K562 (cell line): ENCODE results near the gene FITM2. TPM values are rescaled to one million over a fixed set of nuclear protein-coding genes. Genes with fewer than 3 reads are reported as not detected.
"Not testable (repeated sequence)": the region's sequence is repeated elsewhere in the genome, so short reads cannot be mapped to it uniquely, and the experiment has no call there.

Experiments
- ATAC-seq: fragments of 200-7000 bp; cut with Tn5 transposase; 3 replicates; pipeline ENCODE4 v1.9.1; 2020; ENCODE audit warnings: moderate library complexity
- BruUV-seq: library from RNA; stranded (reverse); fragments of 400-500 nt; replicated peaks from 2 replicates; lab custom pipeline; 2021; lab: Mats Ljungman, UMichigan
- CTCF ChIA-PET: fragments of 300-600 bp; formaldehyde crosslinking; extraction: SDS; loops from one replicate; lab custom pipeline; 2021; ENCODE audit warnings: low intra/inter-chr PET ratio; lab: Yijun Ruan, JAX
- POLR2A ChIA-PET: fragments of 300-600, 350-650 bp; sonication (Branson Sonifier 250); formaldehyde crosslinking; extraction: SDS; loops from one replicate; lab custom pipeline; 2021; ENCODE audit warnings: antibody characterized with exemption, inconsistent platforms; lab: Yijun Ruan, JAX
- DNase-seq, 4 experiments: peaks; one replicate each; pipeline versions ENCODE4 v3.0.0 to v3.0.0-alpha.2; 2011 to 2018; ENCODE audit warnings: low spot score in 3 of 4, mixed read lengths in 3 of 4; ENCODE audit errors: extremely low read depth in 1 of 4
- FAIRE-seq: peaks from 2 replicates; lab custom pipeline; 2011; peaks lifted over from hg19 to GRCh38; lab: Jason Lieb, UNC
- H2AFZ ChIP-seq: 2 replicates; pipeline ENCODE4 v1.6.0; 2011; ENCODE audit warnings: low read depth, low read length, control low read depth, inconsistent platforms
- H3K27ac ChIP-seq: fragments of 200-600 bp; 3 replicates; pipeline ENCODE4 v1.8.0; 2011; ENCODE audit warnings: low read depth, mild to moderate bottlenecking, control low read depth, inconsistent platforms, low read length, moderate library complexity, mixed read lengths; ENCODE audit errors: extremely low read depth
- H3K27me3 ChIP-seq, 2 experiments: fragments of 300-600 bp in 1 of 2; 2 replicates in 1 of 2; 3 replicates in 1 of 2; pipeline versions ENCODE4 v1.6.0 to v1.8.0; 2011; ENCODE audit warnings: inconsistent platforms in 2 of 2, low read length in 2 of 2, mild to moderate bottlenecking in 1 of 2, mixed read lengths in 1 of 2, moderate library complexity in 1 of 2; ENCODE audit not compliant: control insufficient read depth in 2 of 2, insufficient read depth in 2 of 2
- H3K36me3 ChIP-seq: fragments of 300-600 bp; 3 replicates; pipeline ENCODE4 v1.8.0; 2011; ENCODE audit warnings: mild to moderate bottlenecking, low read length, inconsistent platforms; ENCODE audit not compliant: control insufficient read depth, insufficient read depth
- H3K4me1 ChIP-seq, 2 experiments: fragments of 200-600 bp in 1 of 2; replicated peaks in 1 of 2; 2 replicates in 1 of 2; 3 replicates in 1 of 2; pipeline versions ENCODE4 v1.5.1 to v1.8.0; 2011; ENCODE audit warnings: inconsistent platforms in 2 of 2, low read length in 2 of 2, mild to moderate bottlenecking in 1 of 2, mixed read lengths in 1 of 2, moderate library complexity in 1 of 2; ENCODE audit not compliant: control insufficient read depth in 2 of 2, insufficient read depth in 2 of 2
- H3K4me2 ChIP-seq: 2 replicates; pipeline ENCODE4 v1.6.1; 2011; ENCODE audit warnings: low read length, control low read depth, inconsistent platforms, mixed read lengths; ENCODE audit not compliant: insufficient read depth
- H3K4me3 ChIP-seq: fragments of 200-600 bp; sonication (generic), shearing (Covaris generic); 2 replicates; pipeline ENCODE4 v1.5.1; 2016; ENCODE audit warnings: control low read depth, inconsistent platforms
- H3K79me2 ChIP-seq: fragments of 200-600 bp; 3 replicates; pipeline ENCODE4 v1.8.0; 2011; ENCODE audit warnings: low read length, inconsistent platforms; ENCODE audit not compliant: control insufficient read depth, insufficient read depth
- H3K9ac ChIP-seq, 2 experiments: 2 replicates each; pipeline versions ENCODE4 v1.6.0 to v1.6.1; 2011; ENCODE audit warnings: low read depth in 2 of 2, low read length in 2 of 2, control low read depth in 1 of 2, inconsistent platforms in 1 of 2, mild to moderate bottlenecking in 1 of 2, mixed read lengths in 1 of 2; ENCODE audit not compliant: insufficient read depth in 1 of 2
- H3K9me1 ChIP-seq: one replicate; pipeline ENCODE4 v1.6.0; 2011; ENCODE audit warnings: inconsistent platforms, mild to moderate bottlenecking, low read length, moderate library complexity; ENCODE audit not compliant: control insufficient read depth, insufficient read depth
- H3K9me3 ChIP-seq: replicated peaks from 2 replicates; pipeline ENCODE4 v1.5.1; 2011; ENCODE audit warnings: low read depth, low read length, inconsistent platforms; ENCODE audit not compliant: control insufficient read depth, insufficient read depth
- H4K20me1 ChIP-seq: replicated peaks from 2 replicates; pipeline ENCODE4 v1.6.1; 2011; ENCODE audit warnings: low read length, inconsistent platforms, mixed read lengths; ENCODE audit not compliant: control insufficient read depth, insufficient read depth
- BCOR ChIP-seq: fragments of 450-650 bp; IDR thresholded peaks from 2 replicates; pipeline ENCODE4 v1.6.1; 2016
- BRD4 ChIP-seq: fragments of 200-600 bp; sonication (generic); IDR thresholded peaks from 2 replicates; pipeline ENCODE4 v1.6.1; 2017; ENCODE audit warnings: inconsistent platforms
- KDM1A ChIP-seq, 2 experiments: fragments of 450-650 bp; IDR thresholded peaks; 2 replicates each; pipeline ENCODE4 v1.6.1; 2016; ENCODE audit warnings: mild to moderate bottlenecking in 2 of 2
- NFIC ChIP-seq: fragments of 450-650 bp; IDR thresholded peaks from 2 replicates; pipeline ENCODE4 v1.6.1; 2017; ENCODE audit warnings: mild to moderate bottlenecking, inconsistent platforms
- RBM25 ChIP-seq: fragments of 200-400 bp; formaldehyde crosslinking; IDR thresholded peaks from 2 replicates; pipeline ENCODE4 v1.6.1; 2018; ENCODE audit warnings: low read length, low read depth, moderate library complexity; ENCODE audit not compliant: severe bottlenecking
- WGBS: fragments of 100-300 bp; shearing (Covaris generic); methylation state at CpG from one replicate; pipeline ENCODE4 v1.1.6; 2016; ENCODE audit warnings: low coverage, mixed read lengths; ENCODE audit not compliant: insufficient coverage; ENCODE audit errors: missing lambda C conversion rate; 5-methylcytosine and 5-hydroxymethylcytosine counted together
- in situ Hi-C: fragments of 300-500 bp; cut with MboI; formaldehyde crosslinking; loops from 4 replicates; pipeline ENCODE4 v1.15.0; 2018; ENCODE audit warnings: inconsistent platforms, mixed read lengths
- intact Hi-C: fragments of 100-400 bp; cut with micrococcal nuclease; formaldehyde crosslinking; loops from 2 replicates; pipeline ENCODE4 v1.14.2; 2022
- polyA plus RNA-seq, 8 experiments: library from polyadenylated mRNA; depleted of rRNA in 4 of 8; stranded (reverse) in 5 of 8; unstranded in 3 of 8; fragments of >200 nt; fragmentation: Nextera tagmentation in 2 of 8; fragmentation: Illumina TruSeq in 1 of 8; extraction: Ambion mirVana in 2 of 8; extraction: Trizol in 1 of 8; gene quantifications; 2 replicates each; pipeline versions ENCODE4 v1.2.1 to v1.2.3, GENCODE V29; 2011 to 2014; ENCODE audit warnings: inconsistent platforms in 1 of 8, missing spikeins in 1 of 8
- total RNA-seq, 7 experiments: library from RNA; depleted of rRNA in 6 of 7; stranded (reverse); fragments of >200 nt in 6 of 7; fragmentation: Illumina TruSeq in 2 of 7; extraction: Trizol in 2 of 7; gene quantifications; 2 replicates each; pipeline versions ENCODE4 v1.2.1 to v1.2.3, GENCODE V29; 2011 to 2021; ENCODE audit warnings: low replicate concordance in 1 of 7

Gene FITM2
- total and polyA plus RNA-seq, 9 of the 15 experiments (the other 6 are each of a cell fraction or from before 2014, with no cell fraction given): 0.64 to 2.8 (median 1.8) TPM

DNA sequence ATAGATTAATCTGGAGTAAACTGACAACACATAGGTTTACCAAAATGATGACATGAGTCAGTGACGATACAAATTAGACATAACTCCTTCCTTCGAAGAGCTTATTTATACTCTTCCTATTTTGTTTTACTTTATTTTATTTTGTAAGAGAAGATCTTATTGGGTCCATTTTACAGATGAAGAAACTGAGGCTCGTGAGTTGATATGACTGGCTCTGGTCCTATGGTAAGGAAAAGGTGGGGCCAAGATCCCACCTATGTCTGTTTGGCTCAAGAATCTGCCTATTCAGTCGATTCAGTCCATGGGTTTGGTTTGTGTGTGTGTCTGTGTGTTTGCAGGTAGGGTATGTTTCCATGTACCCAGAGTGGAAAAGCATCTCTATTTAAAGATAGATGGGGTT is 17.4 kb upstream of the FITM2 start:
- ChIA-PET CTCF (no interaction called here), POLR2A (interaction anchor here (0.6 kb wide), 1 partner anchor 128 kb away, joined by 3 read pairs; no protein-coding TSS in a partner anchor)
- H3K27ac ChIP-seq: no peak overlapping the region
- H3K79me2 ChIP-seq: no peaks in the 10 kb centered on the region
- no peak for ATAC-seq
- H3K27me3 ChIP-seq: peaks cover 9 to 39% of the 10 kb centered on the region in 2 experiments
- H3K36me3 ChIP-seq: no peaks in the 10 kb centered on the region
- H3K4me3 ChIP-seq: no peak overlapping the region
- intact Hi-C loops: no loop called here
- peak in 1 of 4 experiments; percentile 5 for DNase-seq
- H2AFZ ChIP-seq: no peak overlapping the region
- H3K4me1 ChIP-seq: peaks cover 0 to 5% of the 10 kb centered on the region in 2 experiments; a peak in 1 of 5 replicates
- H3K4me2 ChIP-seq: no peak overlapping the region
- in situ Hi-C loops: no loop called here
- H3K9me3 ChIP-seq: no peaks in the 10 kb centered on the region
- 0 out of 2 replicates have a peak, but pooled peaks cover 4% of the 10 kb centered on the region for H4K20me1 ChIP-seq
- H3K9ac ChIP-seq: no peak overlapping the region
- no TSS peak for BruUV-seq
- FAIRE-seq: no peak
- 0% methylated on average over 4 of the region's 4 CpGs for WGBS
- peak; percentile 84 for TF ChIP-seq BCOR
- peak; percentile 30 for TF ChIP-seq RBM25
- 0 out of 4 replicates have a peak, but pooled peaks have one; percentile 33 to 34 for TF ChIP-seq KDM1A (IDR thresholded peaks at IDR 0.05)
- no peak for TF ChIP-seq BRD4
- H3K9me1 ChIP-seq: no peaks in the 10 kb centered on the region

- CTCF ChIA-PET, H3K79me2 ChIP-seq, DNase-seq, ATAC-seq, FAIRE-seq, in situ Hi-C loops, intact Hi-C loops, H3K36me3 ChIP-seq: not testable (repeated sequence)
- H3K27me3 ChIP-seq: peaks cover 9 to 39% of the 10 kb centered on the region in 2 experiments
- POLR2A ChIA-PET: interaction anchor here (0.6 kb wide), 2 partner anchors 31 to 128 kb away, joined by 3 to 4 read pairs; no protein-coding TSS in a partner anchor
- 9% methylated on average over 5 of the region's 7 CpGs for WGBS
- TF ChIP-seq NFIC: peak; percentile 51
- TF ChIP-seq, all 486 proteins: peak for 1; not testable (repeated sequence) for 485
- H3K4me2 ChIP-seq, H2AFZ ChIP-seq, H3K9ac ChIP-seq, H3K9me1 ChIP-seq, H3K4me3 ChIP-seq, H3K4me1 ChIP-seq, BruUV-seq, H4K20me1 ChIP-seq, H3K9me3 ChIP-seq, H3K27ac ChIP-seq: not testable (repeated sequence)
These were observed 16.7 kb upstream of the FITM2 start for GRCh38 chr20:44327748-44328147.
